Hepatocyte (in vitro differentiated cells): ENCODE results near the gene MX2. TPM values are rescaled to one million over a fixed set of nuclear protein-coding genes. Genes with fewer than 3 reads are reported as not detected.
A peak's percentile ranks its signal among the peaks of the same experiment; 100 is the strongest.

Source experiments
- DNase-seq: peaks from one replicate; pipeline ENCODE4 v3.0.0-alpha.2; 2016; ENCODE audit warnings: low spot score
- H2AFZ ChIP-seq: fragments of 200-600 bp; sonication (generic); 2 replicates; pipeline ENCODE4 v1.6.0; 2016; ENCODE audit warnings: antibody characterized with exemption, mild to moderate bottlenecking
- H3K27ac ChIP-seq: fragments of 200-600 bp; sonication (generic); 2 replicates; pipeline ENCODE4 v1.5.1; 2016; ENCODE audit warnings: mild to moderate bottlenecking
- H3K27me3 ChIP-seq: fragments of 200-600 bp; sonication (generic); 2 replicates; pipeline ENCODE4 v1.6.1; 2016
- H3K36me3 ChIP-seq: fragments of 200-600 bp; sonication (generic); replicated peaks from 2 replicates; pipeline ENCODE4 v1.5.1; 2016; ENCODE audit warnings: low read depth; ENCODE audit not compliant: insufficient read depth
- H3K4me1 ChIP-seq: fragments of 200-600 bp; sonication (generic); 2 replicates; pipeline ENCODE4 v1.5.1; 2016; ENCODE audit warnings: mild to moderate bottlenecking, moderate library complexity; ENCODE audit not compliant: insufficient read depth
- H3K4me2 ChIP-seq: fragments of 200-600 bp; sonication (generic); 2 replicates; pipeline ENCODE4 v1.6.0; 2016
- H3K4me3 ChIP-seq: fragments of 200-600 bp; sonication (generic); 2 replicates; pipeline ENCODE4 v1.5.1; 2016; ENCODE audit warnings: mild to moderate bottlenecking
- H3K79me2 ChIP-seq: fragments of 200-600 bp; sonication (generic); 2 replicates; pipeline ENCODE4 v1.6.0; 2017; ENCODE audit warnings: mild to moderate bottlenecking
- H3K9me2 ChIP-seq: fragments of 200-600 bp; sonication (generic); replicated peaks from 2 replicates; pipeline ENCODE4 v1.6.0; 2017; ENCODE audit warnings: mild to moderate bottlenecking; ENCODE audit not compliant: insufficient read depth
- H3K9me3 ChIP-seq: fragments of 200-600 bp; sonication (generic); 2 replicates; pipeline ENCODE4 v1.5.1; 2016; ENCODE audit warnings: low read depth, mild to moderate bottlenecking
- H4K20me1 ChIP-seq: fragments of 200-600 bp; sonication (generic); 2 replicates; pipeline ENCODE4 v1.6.0; 2016; ENCODE audit warnings: mild to moderate bottlenecking; ENCODE audit not compliant: insufficient read depth, poor library complexity, severe bottlenecking
- CTCF ChIP-seq: fragments of 200-600 bp; sonication (generic); IDR thresholded peaks from 2 replicates; pipeline ENCODE4 v1.5.1; 2016; ENCODE audit warnings: antibody characterized with exemption, mild to moderate bottlenecking; ENCODE audit not compliant: poor library complexity
- EZH2 ChIP-seq: fragments of 200-600 bp; sonication (generic); IDR thresholded peaks from 2 replicates; pipeline ENCODE4 v1.6.1; 2016; ENCODE audit warnings: antibody characterized with exemption, mild to moderate bottlenecking, borderline replicate concordance
- EZH2phosphoT487 ChIP-seq: fragments of 200-600 bp; sonication (generic); IDR thresholded peaks from one replicate; pipeline ENCODE4 v1.6.1; 2018; ENCODE audit warnings: antibody characterized with exemption, mild to moderate bottlenecking, low read depth, moderate library complexity; ENCODE audit not compliant: unreplicated experiment, severe bottlenecking
- WGBS: methylation state at CpG from one replicate; pipeline ENCODE4 v1.1.6; 2016; ENCODE audit warnings: low lambda C conversion rate; ENCODE audit errors: missing lambda C conversion rate; 5-methylcytosine and 5-hydroxymethylcytosine counted together
- polyA plus RNA-seq: library from polyadenylated mRNA; unstranded; fragments of >200 nt; fragmentation: Nextera tagmentation; extraction: Ambion mirVana; gene quantifications from 2 replicates; pipeline ENCODE4 v1.2.1, GENCODE V29; 2016
- total RNA-seq: library from RNA; depleted of rRNA; stranded (reverse); fragments of >200 nt; gene quantifications from 2 replicates; pipeline ENCODE4 v1.2.3, GENCODE V29; 2014

Gene MX2
- total and polyA plus RNA-seq, 2 experiments from 2014 or later = 1.1 to 2.6 TPM

GRCh38 chr21:41368735-41369104, 6.9 kb downstream of the MX2 start:
- 60% methylated on average over 4 of the region's 4 CpGs for WGBS
- Histone ChIP-seq H3K4me1 (peaks cover 23% of the 10 kb centered on the region), H3K9me2 (no peaks in the 10 kb centered on the region), H4K20me1 (no peaks in the 10 kb centered on the region), H3K4me2 (peak overlapping the region; percentile 67), H3K36me3 (no peaks in the 10 kb centered on the region), H3K79me2 (no peaks in the 10 kb centered on the region), H3K27me3 (no peaks in the 10 kb centered on the region), H3K9me3 (no peaks in the 10 kb centered on the region), H2AFZ (peak overlapping the region; percentile 8), H3K4me3 (no peak overlapping the region), H3K27ac (no peak overlapping the region)
- no peak for DNase-seq
- TF ChIP-seq EZH2 (no peak), EZH2phosphoT487 (no peak), CTCF (no peak)

GRCh38 chr21:41369105-41369919, 7.5 kb downstream of the MX2 start:
- Histone ChIP-seq H3K4me3 (no peak overlapping the region), H3K4me2 (peak overlapping the region; percentile 67), H3K27ac (no peak overlapping the region), H3K4me1 (peaks cover 23% of the 10 kb centered on the region), H3K9me2 (no peaks in the 10 kb centered on the region), H3K36me3 (no peaks in the 10 kb centered on the region), H3K27me3 (no peaks in the 10 kb centered on the region), H2AFZ (peak overlapping the region; percentile 8), H3K79me2 (no peaks in the 10 kb centered on the region), H3K9me3 (no peaks in the 10 kb centered on the region), H4K20me1 (no peaks in the 10 kb centered on the region)
- DNase-seq = peak; percentile 59
- TF ChIP-seq CTCF = peak; percentile 36
- no peak for TF ChIP-seq EZH2phosphoT487
- no peak for TF ChIP-seq EZH2
- 18% methylated on average over 20 of the region's 29 CpGs for WGBS

- no peak for DNase-seq
- TF ChIP-seq EZH2phosphoT487 (no peak), CTCF (no peak), EZH2 (no peak)
- Histone ChIP-seq H3K4me1 (peaks cover 23% of the 10 kb centered on the region), H3K4me2 (peak overlapping the region; percentile 67), H3K79me2 (no peaks in the 10 kb centered on the region), H3K4me3 (no peak overlapping the region), H3K27me3 (no peaks in the 10 kb centered on the region), H4K20me1 (no peaks in the 10 kb centered on the region), H3K9me2 (no peaks in the 10 kb centered on the region), H3K27ac (no peak overlapping the region), H2AFZ (peak overlapping the region; percentile 8), H3K9me3 (no peaks in the 10 kb centered on the region), H3K36me3 (no peaks in the 10 kb centered on the region)
- whole genome bisulfite sequencing = 84% methylated on average over 30 of the region's 30 CpGs
Measured at GRCh38 chr21:41369920-41370839, 8.4 kb downstream of the MX2 start.
